OCI-LY3 (cell line): ENCODE measurements around the gene LRRC3B.
"Not testable (repeated sequence)": the region's sequence is repeated elsewhere in the genome, so short reads cannot be mapped to it uniquely, and the experiment has no call there.

Experiments used
- CTCF ChIP-seq: fragments of 200-600, 300-600 bp; sonication (generic); IDR thresholded peaks from 2 replicates; pipeline ENCODE4 v1.5.1; 2014; ENCODE audit warnings: antibody characterized with exemption, low read length, low read depth
- EZH2phosphoT487 ChIP-seq: fragments of 200-600 bp; shearing (Covaris generic); IDR thresholded peaks from 2 replicates; pipeline ENCODE4 v1.6.1; 2018; ENCODE audit warnings: antibody characterized with exemption, mixed run types, low read depth

GRCh38 chr3:26603311-26603710, 19.3 kb upstream of the LRRC3B start:
- TF ChIP-seq CTCF, EZH2phosphoT487: not testable (repeated sequence)
